ENCODE results near the gene NUDT2. TPM values are rescaled to one million over a fixed set of nuclear protein-coding genes. Genes with fewer than 3 reads are reported as not detected.

NUDT2 gene
- polyA plus RNA-seq, 1 of the 3 experiments (the other 2 are of a cell fraction): 47.8 TPM

- H3K27me3 ChIP-seq (ENCODE audit: insufficient read depth): no peaks in the 10 kb centered on the region
- H3K79me2 ChIP-seq (ENCODE audit: insufficient read depth): peaks cover 29% of the 10 kb centered on the region; the same call in 1 of the 2 replicates
- no peaks in the 10 kb centered on the region for H3K9me3 ChIP-seq
- H3F3A ChIP-seq (replicated peaks; ENCODE audit: insufficient read depth): peaks cover 3% of the 10 kb centered on the region
- 95% methylated on average over 40 of the region's 44 CpGs for whole genome bisulfite sequencing (ENCODE audit: low lambda C conversion rate)
- no peak overlapping the region for H3K4me2 ChIP-seq
- no peaks in the 10 kb centered on the region for H4K20me1 ChIP-seq (ENCODE audit: insufficient read depth)
- H3K27ac ChIP-seq (ENCODE audit: low read depth in 2 of 2, low read length in 1 of 2): no peak overlapping the region
- TF ChIP-seq ELF1 (IDR thresholded peaks at IDR 0.05) (no peak), RXRA (IDR thresholded peaks at IDR 0.05; ENCODE audit: borderline replicate concordance, low read depth) (no peak), NFIC (IDR thresholded peaks at IDR 0.05; ENCODE audit: borderline replicate concordance) (no peak), USF2 (IDR thresholded peaks at IDR 0.05; ENCODE audit: borderline replicate concordance, low read depth, low read length) (no peak), SIN3A (IDR thresholded peaks at IDR 0.05; ENCODE audit: borderline replicate concordance, low read depth, low read length) (no peak), RFX5 (IDR thresholded peaks at IDR 0.05; ENCODE audit: low read length) (no peak), NRF1 (IDR thresholded peaks at IDR 0.05; ENCODE audit: low read depth, low read length) (no peak), RCOR1 (IDR thresholded peaks at IDR 0.05; ENCODE audit: low read length) (no peak), TCF12 (IDR thresholded peaks at IDR 0.05) (no peak)
- TF ChIP-seq, protein P1, sequence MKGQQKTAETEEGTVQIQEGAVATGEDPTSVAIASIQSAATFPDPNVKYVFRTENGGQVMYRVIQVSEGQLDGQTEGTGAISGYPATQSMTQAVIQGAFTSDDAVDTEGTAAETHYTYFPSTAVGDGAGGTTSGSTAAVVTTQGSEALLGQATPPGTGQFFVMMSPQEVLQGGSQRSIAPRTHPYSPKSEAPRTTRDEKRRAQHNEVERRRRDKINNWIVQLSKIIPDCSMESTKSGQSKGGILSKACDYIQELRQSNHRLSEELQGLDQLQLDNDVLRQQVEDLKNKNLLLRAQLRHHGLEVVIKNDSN (IDR thresholded peaks at IDR 0.05; ENCODE audit: borderline replicate concordance, low read depth): no peak
- TF ChIP-seq, protein P2, sequence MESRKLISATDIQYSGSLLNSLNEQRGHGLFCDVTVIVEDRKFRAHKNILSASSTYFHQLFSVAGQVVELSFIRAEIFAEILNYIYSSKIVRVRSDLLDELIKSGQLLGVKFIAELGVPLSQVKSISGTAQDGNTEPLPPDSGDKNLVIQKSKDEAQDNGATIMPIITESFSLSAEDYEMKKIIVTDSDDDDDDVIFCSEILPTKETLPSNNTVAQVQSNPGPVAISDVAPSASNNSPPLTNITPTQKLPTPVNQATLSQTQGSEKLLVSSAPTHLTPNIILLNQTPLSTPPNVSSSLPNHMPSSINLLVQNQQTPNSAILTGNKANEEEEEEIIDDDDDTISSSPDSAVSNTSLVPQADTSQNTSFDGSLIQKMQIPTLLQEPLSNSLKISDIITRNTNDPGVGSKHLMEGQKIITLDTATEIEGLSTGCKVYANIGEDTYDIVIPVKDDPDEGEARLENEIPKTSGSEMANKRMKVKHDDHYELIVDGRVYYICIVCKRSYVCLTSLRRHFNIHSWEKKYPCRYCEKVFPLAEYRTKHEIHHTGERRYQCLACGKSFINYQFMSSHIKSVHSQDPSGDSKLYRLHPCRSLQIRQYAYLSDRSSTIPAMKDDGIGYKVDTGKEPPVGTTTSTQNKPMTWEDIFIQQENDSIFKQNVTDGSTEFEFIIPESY (IDR thresholded peaks at IDR 0.05; ENCODE audit: borderline replicate concordance, low read depth): no peak
- TF ChIP-seq, protein P3, sequence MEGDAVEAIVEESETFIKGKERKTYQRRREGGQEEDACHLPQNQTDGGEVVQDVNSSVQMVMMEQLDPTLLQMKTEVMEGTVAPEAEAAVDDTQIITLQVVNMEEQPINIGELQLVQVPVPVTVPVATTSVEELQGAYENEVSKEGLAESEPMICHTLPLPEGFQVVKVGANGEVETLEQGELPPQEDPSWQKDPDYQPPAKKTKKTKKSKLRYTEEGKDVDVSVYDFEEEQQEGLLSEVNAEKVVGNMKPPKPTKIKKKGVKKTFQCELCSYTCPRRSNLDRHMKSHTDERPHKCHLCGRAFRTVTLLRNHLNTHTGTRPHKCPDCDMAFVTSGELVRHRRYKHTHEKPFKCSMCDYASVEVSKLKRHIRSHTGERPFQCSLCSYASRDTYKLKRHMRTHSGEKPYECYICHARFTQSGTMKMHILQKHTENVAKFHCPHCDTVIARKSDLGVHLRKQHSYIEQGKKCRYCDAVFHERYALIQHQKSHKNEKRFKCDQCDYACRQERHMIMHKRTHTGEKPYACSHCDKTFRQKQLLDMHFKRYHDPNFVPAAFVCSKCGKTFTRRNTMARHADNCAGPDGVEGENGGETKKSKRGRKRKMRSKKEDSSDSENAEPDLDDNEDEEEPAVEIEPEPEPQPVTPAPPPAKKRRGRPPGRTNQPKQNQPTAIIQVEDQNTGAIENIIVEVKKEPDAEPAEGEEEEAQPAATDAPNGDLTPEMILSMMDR (IDR thresholded peaks at IDR 0.05): no peak
- POLR2A ChIA-PET: no interaction called here
- H3K4me3 ChIP-seq (ENCODE audit: low read depth in 2 of 2, low read length in 1 of 2): no peak overlapping the region
- H3K9me2 ChIP-seq: no peaks in the 10 kb centered on the region
- no peaks in the 10 kb centered on the region for H3K36me3 ChIP-seq (replicated peaks in 1 of 2; ENCODE audit: control insufficient read depth in 1 of 2, insufficient read depth in 2 of 2, low read length in 1 of 2)
- no peaks in the 10 kb centered on the region for H3K4me1 ChIP-seq (ENCODE audit: control insufficient read depth in 1 of 2, insufficient read depth in 2 of 2, low read depth in 1 of 2, low read length in 1 of 2)
- H3K9ac ChIP-seq: no peak overlapping the region
- no peak for DNase-seq
- CTCF ChIA-PET: interaction anchor here (0.8 to 1.1 kb wide), 3 partner anchors 14 to 182 kb away, joined by 3 to 6 read pairs (median 3); no protein-coding TSS in a partner anchor
- no peak overlapping the region for H2AFZ ChIP-seq (ENCODE audit: low read depth)
Measured at GRCh38 chr9:34318163-34318790, 11.1 kb upstream of the NUDT2 start.
